IPS-11a (cell line): Measurements from ENCODE around the gene TMTC2.
"Not testable (repeated sequence)": the region's sequence is repeated elsewhere in the genome, so short reads cannot be mapped to it uniquely, and the experiment has no call there.

ENCODE experiments used
- H3K4me3 ChIP-seq: one replicate; pipeline ENCODE4 v1.5.1; 2013; ENCODE audit warnings: low read depth, low read length, control low read depth

The TMTC2 gene

DNA sequence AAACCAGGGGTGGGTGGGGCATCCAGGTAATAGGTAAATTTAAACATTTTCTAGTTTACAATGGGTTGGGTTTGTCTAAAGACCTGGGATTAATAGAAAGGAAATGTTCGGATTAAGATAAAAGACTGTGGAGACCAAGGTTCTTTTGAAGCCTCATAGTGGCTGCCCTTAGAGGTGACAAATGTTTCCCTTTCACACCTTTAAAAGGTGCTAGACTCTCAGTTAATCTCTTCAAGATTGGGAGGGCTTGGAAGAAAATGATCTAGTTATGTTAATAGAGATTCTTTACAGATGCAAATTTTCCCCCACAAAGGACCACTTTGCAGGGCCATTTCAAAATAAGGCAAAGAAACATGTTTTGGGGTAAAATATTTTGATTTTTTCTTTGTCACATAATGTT lies 39.0 kb downstream of the TMTC2 start:
- no peak overlapping the region for H3K4me3 ChIP-seq

DNA sequence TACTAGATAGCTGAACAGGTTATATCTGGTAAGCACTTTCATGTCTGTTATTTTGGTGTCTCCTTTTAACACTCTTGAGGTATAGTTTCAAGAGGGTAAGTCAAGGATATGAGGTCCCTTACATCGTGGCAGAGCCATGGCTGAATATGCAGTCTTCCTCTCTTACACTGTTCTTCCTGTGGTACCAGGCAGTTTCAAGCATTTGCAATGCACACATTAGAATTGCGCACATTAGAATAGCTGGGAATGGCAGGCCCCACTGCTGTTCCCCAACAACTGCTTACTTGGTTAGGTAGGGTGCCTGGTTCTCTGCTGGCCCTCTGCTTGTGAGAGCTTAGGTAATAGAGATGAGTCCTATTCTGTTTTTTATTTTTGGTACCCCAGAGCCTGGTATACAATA lies 41.2 kb downstream of the TMTC2 start:
- no peak overlapping the region for H3K4me3 ChIP-seq

DNA sequence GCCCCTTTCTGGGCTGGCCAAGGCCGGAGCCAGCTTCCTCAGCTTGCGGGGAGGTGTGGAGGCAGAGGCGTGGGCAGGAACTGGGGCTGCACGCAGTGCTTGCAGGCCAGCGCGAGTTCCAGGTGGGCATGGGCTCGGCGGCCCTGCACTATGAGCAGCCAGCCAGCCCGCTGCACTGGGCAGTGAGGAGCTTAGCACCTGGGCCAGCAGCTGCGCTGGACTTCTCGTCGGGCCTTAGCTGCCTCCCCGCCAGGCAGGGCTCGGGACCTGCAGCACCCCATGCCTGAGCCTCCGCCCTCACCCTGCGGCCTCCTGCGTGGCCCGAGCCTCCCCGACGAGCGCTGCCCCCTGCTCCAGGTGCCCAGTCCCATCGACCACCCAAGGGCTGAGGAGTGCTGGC lies 42.0 kb downstream of the TMTC2 start:
- H3K4me3 ChIP-seq: no peak overlapping the region

DNA sequence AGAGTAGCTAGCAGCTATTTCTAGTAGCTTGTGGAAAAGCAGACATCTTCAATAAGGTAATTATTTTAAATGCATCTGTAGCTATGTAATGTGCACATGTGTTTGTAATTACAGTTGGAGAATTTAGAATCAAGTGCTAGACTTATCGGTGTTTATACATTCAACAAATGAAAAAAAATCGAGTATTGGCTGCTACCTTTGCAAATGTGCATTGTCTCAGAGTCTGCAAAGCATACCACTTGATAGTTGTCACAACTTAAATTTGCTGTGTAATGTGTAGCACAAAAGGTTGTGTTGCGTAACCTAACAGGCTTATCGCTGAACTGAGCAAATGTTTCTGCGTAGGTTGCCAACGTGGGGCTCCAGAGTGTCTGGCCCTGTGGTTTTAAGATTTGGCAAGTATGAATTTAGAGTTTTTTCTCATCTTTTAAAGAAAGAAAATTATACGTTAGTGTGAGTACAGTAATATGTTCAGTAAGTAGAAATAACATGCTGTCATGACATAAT lies 44.3 kb downstream of the TMTC2 start:
- H3K4me3 ChIP-seq: no peak overlapping the region

DNA sequence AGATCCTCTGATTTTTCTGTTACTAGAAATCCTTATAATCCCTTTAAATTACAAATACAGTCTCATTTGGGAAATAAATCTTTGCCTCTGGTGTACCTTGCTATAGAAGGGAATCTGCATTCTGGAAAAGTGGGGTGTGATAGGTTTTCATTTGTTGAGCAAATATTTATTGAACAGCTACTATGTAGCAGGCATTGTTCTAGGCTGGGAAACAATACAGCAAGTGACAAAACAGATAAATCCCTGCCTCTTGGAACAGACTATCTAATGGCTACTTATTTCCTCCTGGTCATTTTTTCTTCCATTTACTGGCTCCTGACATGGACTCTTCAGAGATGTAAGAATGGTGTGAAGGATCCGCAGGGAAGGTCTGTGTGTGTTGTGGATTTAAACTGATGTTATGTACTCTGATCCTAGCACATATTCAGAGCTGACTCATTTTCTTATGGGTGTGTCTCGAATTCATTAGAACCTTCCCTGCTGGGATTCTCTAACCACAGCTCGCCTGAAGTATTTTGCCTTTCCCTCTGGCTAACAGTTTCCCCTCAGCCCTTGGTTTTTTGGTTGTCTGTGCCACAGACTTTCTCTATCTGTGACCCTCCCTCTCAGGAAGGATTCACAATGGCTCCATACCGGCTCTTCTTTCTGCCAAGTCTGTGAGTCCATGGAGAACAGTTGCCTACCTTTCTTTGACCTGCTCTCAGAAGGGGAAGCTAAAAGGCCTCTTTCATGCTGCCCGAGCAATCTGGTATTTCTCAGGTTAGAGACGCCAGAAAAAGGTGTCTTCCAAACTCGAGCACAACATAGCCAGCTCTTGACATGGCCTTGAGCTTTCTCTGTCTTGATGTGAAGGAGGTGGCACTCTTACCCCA lies 53.7 kb downstream of the TMTC2 start:
- H3K4me3 ChIP-seq: no peak overlapping the region

DNA sequence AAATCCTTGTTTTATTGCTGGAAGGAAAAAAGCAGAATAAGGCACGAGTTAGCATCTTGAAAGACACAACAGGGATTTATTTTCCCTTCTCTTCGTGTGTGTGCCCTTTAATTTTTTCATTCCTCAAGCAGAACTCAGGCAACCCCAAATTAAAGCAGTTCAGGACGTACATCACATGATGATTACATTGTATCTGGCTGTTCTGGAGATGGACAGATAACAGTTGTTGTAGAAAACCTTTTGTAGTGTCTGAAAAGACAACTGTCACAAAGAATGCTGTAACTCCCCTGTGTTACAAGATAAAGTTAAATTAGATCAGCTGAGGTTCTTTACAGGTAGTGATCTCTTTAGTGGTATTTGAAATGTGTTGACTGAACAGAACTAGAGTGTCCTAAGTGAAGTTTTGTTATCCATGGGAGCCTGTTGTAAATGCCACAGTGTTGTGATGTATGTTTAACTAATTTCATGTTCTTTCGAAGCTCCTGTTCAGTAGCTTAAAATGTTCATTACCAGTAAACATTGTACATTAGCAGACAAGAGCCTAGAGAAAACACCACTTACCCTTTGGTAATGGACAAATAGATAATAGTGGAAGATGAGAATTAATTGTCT lies 58.5 kb downstream of the TMTC2 start:
- no peak overlapping the region for H3K4me3 ChIP-seq

DNA sequence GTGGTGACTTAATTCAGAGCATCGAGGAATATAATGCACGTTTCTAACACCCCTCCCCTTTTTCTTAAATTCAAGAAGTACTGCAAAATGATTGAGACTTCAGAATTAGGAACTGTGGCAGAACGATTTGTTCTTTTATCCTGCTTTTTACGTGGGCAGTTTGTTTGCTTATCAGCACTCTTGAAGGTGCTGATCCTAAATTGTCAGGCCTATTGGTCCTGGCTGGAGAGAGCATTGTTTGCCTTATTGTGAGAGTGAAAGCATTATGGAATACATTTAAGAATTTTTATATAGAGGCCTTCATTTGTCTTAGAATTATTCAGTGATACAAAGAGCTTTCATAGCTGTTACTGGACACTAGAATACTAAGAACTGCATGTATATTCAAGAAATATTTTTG lies 59.1 kb downstream of the TMTC2 start:
- H3K4me3 ChIP-seq: no peak overlapping the region

DNA sequence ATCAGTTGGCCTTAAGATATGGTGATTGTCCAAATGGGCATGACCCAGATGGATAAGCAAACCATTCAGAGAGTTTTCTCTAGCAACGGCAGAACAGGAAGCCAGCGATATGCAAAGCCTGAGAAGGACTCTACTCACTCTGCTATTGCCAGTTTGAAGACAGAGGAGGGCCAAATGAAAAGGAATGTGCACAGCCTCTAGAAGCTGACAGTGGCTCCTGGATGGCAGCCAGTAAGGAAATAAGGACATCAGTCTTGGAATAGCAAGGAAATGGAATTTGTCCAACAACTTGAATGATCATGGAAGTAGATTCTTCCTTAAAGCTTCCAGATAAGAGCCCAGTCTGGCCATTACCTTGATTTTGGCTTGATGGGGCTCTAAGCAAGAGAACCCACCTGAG lies 60.0 kb downstream of the TMTC2 start:
- H3K4me3 ChIP-seq: no peak overlapping the region

DNA sequence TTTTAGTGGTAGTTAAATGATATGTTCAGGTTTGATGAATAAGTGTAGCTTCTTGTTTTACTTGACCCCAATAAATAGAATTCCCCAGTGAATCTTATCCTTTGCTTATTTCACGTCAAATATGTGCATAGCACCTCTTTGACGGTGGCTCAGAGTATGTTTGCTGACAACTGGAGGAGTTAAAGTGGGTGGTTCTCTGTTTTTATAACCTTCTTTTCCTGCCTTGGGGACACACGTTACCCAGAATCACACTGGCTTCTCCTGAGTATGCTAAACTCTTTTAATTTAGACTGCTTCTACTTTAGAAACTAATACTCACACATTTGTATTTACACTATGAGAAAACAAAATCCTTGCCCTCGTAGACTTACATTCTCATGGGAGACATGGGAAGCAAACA lies 62.3 kb downstream of the TMTC2 start:
- no peak overlapping the region for H3K4me3 ChIP-seq

DNA sequence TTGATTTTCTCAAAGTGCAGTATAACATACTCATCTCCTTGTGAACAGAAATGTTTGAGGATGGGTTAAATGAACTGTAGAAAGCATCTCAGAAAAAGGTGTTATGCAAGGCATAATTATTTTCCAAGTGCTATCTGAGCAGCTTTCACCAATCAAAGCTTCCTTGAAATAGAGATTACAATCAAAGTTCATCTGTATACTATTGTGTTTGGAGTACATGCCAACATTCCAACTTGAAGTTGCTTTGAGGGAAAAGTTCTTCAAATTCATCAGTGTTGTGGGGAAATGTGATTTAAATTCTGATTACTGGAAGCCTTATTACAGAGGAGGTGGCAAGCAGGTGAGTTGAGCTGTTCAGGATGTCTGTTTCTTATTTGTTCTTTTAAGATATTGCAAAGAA lies 68.2 kb downstream of the TMTC2 start:
- H3K4me3 ChIP-seq: no peak overlapping the region

DNA sequence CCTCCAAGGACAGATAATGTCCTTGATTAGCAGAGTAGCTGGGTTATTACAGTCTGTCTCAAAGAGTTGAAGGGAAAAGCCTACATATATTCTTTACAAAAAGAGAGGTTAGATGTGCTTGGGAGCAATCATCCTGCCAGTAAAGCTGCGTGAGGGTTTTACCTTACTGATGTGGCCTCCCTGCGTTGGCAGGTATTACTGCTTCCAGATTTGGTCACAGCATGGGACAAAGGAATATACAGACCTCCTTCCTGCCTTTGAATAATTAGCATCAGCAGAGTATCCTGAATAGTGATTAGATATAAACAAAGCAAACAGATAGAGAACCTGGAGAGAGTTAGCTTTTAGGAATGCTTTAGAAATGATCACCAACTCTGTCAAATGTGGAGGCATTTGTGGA lies 69.6 kb downstream of the TMTC2 start:
- H3K4me3 ChIP-seq: no peak overlapping the region

DNA sequence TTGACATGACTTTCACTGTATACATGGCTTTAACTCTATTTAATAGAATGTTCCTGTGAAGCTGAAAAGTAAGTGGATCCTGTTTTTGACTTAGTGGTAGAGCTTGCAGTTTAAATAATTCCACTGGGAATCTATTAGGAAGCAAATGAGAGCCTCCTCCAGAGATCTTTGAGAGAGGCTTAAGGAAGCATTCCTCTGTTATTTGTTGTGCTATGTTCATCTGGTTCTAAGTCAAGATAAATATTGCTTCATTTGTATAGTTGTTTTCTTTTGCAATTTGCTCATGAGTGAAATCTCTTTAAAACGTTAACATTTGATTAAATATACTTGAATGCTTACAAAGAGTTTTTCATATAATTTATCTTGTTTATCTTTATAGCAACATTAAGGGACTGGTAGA lies 70.4 kb downstream of the TMTC2 start:
- no peak overlapping the region for H3K4me3 ChIP-seq

DNA sequence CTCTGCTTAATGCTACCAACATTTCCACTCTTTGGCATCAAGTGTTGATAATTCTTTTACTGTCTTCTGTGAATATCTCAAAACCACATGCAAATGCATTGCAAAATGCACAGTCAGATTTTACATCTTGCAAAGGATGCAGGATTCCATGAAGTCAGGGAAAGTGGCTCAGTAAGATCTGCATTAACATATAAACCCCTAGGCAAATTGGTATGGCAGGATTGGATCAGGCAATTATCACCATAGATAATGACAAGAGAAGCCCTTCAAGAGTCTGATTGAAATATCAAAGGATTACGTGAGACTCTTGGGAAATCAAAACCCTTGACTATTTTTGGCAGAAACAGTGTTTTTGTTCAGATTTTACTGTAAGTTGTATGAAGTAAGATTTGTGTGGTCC lies 71.0 kb downstream of the TMTC2 start:
- H3K4me3 ChIP-seq: no peak overlapping the region

DNA sequence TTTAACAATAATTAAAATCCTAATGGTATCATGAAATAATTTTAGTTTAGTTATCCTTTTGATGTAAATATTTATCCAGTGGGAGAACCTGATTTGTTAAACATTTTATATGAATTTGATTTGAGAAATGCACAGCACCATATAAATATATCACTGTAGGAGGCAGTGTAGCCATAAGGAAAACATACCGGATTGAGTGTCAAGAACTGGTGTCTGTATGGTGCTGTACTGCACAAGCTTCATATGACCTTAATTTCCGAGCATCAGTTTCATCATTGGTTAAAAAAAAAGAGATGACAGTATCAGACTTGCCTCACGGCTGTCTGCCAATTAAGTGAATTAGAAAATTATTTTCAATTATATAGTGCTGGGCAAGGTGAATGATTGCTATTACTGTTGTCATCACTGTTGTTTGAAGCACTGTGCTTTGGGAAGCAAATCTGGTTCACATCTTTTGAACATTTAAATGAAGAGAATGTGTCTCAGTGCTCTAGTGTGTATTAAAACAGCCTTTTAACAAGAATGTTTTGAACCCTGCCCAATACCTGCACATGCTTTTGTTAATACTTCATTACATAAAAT lies 72.1 kb downstream of the TMTC2 start:
- no peak overlapping the region for H3K4me3 ChIP-seq

DNA sequence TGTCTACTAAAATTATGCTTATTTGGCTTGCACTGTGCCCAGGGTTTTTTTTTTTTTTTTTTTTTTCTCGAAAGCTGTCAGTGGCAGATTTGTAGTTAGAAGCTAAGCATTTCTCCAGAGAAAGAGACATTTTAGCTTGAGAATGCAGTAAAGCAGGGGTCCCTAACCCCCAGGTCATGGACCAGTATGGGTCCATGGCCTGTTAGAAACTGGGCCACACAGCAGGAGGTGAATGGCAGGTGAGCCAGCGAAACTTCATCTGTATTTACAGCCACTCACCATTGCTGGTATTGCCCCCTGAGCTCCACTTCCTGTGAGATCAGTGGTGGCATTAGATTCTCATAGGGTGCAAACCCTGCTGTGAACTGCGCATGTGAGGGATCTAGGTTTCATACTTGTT lies 73.7 kb downstream of the TMTC2 start:
- H3K4me3 ChIP-seq: no peak overlapping the region

DNA sequence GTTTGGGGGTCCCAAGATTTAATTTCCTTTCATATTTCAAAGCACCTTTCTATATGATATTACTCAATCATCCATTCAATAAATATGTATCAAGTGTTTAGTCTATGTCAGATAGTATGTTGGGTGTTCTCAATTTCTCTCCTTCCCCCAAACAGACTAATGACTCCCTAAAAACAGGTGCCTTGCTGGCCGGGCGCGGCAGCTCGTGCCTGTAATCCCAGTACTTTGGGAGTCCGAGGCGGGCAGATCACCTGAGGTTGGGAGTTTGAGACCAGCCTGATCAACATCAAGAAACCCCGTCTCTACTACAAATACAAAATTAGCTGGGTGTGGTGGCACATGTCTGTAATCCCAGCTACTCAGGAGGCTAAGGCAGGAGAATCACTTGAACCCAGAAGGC lies 78.5 kb downstream of the TMTC2 start:
- H3K4me3 ChIP-seq: not testable (repeated sequence)

DNA sequence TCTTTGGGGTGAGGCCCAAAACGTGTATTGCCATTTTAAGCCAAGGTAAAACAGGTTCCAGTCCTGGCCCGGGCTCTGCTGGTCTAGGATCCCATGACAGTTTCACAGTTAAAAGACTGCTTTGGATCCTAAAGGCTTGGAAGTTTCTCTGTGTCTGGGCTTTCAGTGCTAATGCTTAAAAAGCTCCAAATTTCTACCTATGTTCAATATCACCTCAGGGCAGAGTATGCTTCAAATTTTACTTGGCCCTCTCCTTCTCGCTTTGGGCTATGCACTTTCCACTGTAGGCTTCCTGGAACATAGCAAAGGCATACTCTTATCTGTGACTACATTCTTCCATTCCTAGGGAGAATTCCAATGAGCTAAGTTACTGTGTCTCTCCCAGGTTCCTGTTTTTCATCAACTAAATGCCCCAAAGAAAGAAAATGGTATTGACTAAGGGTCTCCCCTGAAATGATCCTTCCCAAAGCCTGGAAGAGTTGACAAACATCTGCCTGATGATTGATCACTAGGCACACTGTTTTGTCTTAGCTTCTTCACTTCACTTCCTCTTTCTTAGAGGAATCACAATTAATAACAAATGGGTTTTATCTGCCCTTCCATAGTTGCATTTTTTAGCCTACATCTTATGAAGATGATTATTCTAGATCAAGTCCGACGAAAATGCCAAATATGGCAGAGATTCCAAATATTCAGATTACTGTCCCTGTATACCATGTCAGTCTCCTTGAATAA lies 79.4 kb downstream of the TMTC2 start:
- no peak overlapping the region for H3K4me3 ChIP-seq

DNA sequence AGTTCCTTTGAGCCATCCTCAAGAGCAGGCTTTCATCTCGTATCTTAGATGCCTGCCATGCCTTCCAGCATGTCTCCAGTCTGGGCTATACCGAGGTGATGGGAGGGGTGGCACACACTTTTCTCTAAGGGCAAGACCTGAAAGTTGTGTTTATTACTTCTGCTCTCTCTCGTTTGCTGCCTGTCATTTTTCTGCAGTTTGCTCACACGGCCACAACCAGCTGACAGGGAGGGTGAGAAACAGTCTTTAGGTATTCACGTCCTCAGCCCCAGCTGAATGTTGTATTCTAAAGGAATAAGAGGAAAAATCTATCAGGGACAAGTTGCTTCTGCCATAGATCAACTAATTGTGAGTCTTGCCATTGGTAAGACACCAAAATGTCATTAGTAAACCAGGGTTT lies 88.0 kb downstream of the TMTC2 start:
- H3K4me3 ChIP-seq: no peak overlapping the region

DNA sequence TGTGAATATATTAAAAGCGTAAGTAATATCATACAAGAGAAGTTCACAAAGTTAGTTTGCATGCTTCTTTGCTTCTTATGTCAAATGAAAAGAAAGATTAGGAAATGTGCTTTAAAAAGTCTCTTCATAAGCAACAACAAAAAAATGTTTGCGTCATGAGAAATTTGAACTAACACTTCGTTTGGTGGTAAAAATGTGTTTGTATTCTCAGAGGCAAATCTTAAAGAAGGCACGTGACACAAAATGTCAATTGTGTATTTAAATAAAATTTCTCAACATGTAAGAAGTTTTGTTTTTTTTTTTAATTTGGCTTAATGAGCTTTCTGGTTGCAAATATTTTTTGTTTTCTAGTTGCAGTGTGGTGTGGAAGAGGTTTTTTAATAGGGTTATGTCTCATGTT lies 93.8 kb downstream of the TMTC2 start:
- H3K4me3 ChIP-seq: no peak overlapping the region

DNA sequence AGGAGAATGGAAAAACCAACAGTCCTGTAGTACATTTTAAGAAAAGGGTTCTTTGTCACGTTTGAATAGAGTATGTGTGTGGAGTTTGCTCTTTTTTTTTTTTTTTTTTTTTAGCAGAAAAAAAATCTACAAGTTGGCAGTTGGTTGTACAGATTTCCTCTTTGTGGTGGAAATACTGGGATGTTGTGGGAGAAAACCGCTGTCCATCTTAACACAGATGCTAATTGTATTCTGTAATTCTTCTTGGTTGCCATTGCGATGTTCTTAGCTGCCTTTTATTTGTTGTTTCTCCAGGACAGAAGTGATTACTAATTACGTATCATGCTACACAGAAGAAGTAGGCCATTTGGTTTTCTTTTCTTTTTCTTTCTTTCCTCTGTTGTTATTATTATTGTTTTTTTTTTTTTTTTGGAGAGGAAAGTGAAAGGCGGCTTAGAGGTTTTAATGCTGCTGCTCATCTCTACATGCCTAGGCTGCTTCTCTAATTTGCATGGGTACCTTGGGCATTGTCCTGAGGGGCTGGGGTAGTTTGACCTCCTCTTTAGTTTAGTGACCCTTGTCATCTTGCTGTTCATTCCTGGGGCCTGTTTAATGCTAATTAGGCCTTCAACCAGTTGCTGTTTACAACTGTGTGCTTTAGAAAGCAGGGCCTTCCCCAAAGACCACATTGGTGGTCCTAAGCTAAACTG lies 94.7 kb downstream of the TMTC2 start:
- no peak overlapping the region for H3K4me3 ChIP-seq

DNA sequence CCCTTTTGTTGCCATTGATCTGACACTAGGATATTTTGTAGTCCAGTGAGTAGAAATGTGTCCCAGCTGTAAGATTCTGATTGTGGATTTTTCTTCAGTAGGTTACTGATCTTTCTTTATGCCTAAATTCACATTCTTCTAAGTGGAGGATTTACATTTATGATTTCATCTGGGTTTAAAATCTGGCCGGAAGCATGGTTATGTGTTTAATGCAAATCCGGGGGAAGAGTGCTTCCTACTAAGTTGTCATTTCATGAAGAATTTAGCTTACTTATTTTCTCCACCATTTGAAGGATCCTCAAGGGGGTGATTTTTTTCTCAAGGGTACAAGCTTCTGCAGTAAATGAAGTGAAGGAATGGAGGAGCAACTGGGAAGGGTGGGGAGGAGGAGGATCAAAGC lies 96.7 kb downstream of the TMTC2 start:
- H3K4me3 ChIP-seq: no peak overlapping the region
